Stimulated activated CD4-positive, alpha-beta T cell treated with anti-CD3 and anti-CD28 coated beads, Interleukin-2, amount 100 ng/mL, for 4 hours (primary cell): ENCODE data around the gene RADX.
A peak's percentile ranks its signal among the peaks of the same experiment; 100 is the strongest.
"Not testable (repeated sequence)": the region's sequence is repeated elsewhere in the genome, so short reads cannot be mapped to it uniquely, and the experiment has no call there.

Experiments
- DNase-seq: peaks from one replicate; pipeline ENCODE4 v3.0.0-alpha.2; 2020; ENCODE audit warnings: low read depth

Gene RADX

GRCh38 chrX:106611679-106612392 is at the start of gene RADX:
Gene RADX, plus strand, starts transcription at chrX:106611978. Its CDS starts 103 bp downstream, at chrX:106612081.
- peak; percentile 81 for DNase-seq

GRCh38 chrX:106564986-106565385 is 46.8 kb upstream of the RADX start:
- no peak for DNase-seq

GRCh38 chrX:106566362-106566761 is 45.4 kb upstream of the RADX start:
- DNase-seq: no peak

GRCh38 chrX:106581856-106582255 is 29.9 kb upstream of the RADX start:
- no peak for DNase-seq

DNA sequence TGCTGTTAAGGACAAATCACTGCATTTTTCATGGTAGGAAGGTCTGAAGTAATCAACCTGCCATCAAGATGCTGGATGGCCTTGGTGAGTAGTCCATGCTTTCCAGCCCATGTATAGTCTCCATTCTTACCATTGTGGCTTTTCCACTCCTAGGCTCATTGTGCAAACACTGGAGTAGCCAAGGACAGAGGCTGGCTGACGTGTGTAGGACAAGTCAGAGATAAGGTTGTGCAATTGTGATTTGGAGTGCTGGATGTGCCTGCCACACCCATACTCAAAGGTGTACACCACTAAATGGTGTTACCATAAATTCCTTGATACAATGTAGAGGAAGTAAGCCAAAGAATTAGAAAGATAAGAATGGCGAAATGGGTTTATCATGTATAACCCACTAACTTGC is 26.3 kb upstream of the RADX start:
- DNase-seq: no peak

DNA sequence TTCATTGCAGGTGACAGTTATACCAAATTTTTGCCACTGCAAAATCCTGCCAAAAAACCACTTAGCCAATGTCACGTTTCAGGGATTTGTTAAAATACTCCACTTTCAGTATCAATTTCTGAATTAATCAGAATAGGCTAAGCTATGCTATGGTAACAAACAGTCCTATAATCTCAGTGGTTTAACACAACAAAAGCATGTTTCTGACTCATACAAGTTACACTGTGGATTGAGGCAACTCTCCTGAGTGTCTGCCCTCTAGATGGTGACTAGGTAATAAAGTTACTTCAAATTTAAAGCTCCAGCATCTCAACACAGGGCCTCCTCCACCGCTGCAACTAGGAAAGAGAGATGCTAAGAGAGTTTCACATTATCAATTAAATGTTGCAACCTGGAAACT is 23.0 kb upstream of the RADX start:
- DNase-seq: no peak

DNA sequence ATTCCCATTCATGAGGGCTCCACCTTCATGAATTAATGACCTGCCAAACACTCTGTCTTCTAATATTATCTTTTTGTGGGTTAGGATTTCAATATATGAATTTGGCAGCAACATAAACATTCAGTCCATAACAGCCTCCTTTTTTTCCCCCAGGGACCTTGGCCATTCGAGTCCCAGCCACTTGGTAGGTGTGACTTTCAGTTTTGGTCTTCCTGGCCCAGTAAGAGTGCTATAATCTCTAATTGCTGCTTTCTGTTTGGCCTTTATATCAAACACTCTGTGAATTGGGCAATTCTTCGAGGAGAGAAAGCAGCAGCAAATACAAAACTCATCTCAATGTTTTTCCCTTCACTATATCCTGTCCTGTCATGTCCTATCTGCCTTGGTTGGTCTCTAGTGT is 12.4 kb upstream of the RADX start:
- DNase-seq: no peak

GRCh38 chrX:106606571-106606970 is 5.2 kb upstream of the RADX start:
- no peak for DNase-seq

DNA sequence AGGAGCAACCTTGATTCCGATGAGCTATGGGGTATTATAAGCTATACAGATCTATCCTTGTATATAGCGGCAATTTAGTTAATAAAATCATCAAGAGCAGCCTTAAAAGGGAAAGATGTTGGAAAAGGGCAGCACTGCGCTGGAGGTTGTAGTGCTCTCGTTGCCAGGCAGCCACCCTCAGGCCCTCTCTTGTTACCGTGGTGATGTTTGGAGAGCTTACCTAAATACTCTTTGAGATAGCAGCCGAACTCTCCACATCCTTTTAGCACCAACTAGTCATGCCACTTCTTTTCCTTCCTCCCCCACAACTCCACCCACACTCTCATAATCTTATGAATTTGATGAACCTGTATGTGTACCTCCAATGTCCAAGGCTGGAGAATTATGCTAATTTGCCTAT is 3.8 kb upstream of the RADX start:
- no peak for DNase-seq

DNA sequence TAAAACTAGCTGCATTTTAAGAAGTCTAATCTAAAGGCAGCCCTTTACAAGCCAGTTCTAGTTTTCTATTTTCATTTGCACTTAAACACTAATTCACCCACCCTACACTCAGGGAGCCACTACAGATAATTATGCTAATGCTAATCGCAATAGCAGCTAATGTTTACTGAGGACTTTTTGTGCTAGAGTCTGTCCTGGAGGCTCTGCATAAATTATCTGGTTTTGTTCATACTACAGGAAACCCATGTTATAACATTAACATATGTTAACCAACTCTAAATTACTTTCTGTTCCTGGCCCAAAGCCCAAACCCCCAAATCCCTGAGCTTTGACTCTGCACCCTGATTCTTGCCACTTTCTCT is 480 bp upstream of the RADX start:
- no peak for DNase-seq

DNA sequence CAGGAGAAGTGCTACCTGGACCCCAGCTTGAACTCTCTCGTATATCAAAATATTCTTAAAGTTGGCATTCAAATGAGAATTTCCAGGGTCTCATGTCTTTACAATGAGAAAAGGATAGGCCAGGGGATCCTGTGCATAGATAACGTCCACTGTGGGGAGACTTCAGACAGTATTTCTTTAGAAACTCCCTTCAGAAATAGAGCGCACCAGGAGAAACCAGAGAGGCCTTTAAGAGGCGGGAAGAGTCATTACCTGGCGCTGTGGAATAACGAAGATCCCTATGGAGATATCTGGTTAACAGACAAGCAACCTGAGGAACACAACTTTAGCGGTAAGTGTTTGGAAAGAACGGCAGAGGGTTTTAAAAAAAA is 600 bp downstream of the RADX start:
- DNase-seq: no peak

DNA sequence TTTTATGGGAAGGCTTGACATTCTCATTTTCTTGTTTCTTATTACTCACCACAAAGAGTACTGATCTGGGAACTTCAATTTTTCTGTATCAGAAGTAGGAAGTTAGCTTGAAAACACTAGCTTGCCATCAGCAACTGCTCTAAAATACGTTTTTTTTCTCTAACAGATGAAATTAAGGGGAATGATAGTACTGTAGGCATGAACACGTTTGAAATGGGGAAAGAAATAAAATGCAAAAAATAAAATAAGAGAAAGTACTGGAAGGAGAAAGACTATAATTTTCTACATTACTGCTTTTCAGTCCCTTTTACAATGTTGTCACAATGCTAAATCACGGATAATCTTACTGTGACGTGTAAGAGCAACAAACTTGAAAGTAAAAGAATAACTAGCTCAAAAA is 1.5 kb downstream of the RADX start:
- DNase-seq: no peak

GRCh38 chrX:106615041-106615440 is 3.3 kb downstream of the RADX start:
- no peak for DNase-seq

DNA sequence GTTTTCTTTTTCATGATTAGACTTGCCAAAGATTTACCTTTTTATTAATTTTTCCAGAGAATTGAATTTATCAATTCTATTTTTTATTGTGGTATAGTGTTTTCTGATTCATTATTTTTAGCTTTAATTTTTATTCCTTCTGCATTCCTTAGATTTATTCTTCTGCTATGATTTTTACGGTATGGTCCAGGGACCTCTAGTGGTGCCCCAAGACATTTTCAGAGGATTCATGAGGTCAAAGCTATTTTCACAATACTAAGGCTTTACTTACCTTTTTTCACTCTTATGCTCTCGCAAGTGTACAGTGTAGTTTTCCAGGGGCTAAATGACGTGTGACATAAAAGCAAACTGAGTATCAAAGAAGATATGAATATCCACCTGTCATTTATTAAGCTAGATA is 8.0 kb downstream of the RADX start:
- no peak for DNase-seq

- DNase-seq: no peak
Measured at GRCh38 chrX:106621836-106622235, 10.1 kb downstream of the RADX start.

GRCh38 chrX:106626789-106627188 is 15.0 kb downstream of the RADX start:
- no peak for DNase-seq

- DNase-seq: no peak
Measured at GRCh38 chrX:106631615-106632014, 19.8 kb downstream of the RADX start.

DNA sequence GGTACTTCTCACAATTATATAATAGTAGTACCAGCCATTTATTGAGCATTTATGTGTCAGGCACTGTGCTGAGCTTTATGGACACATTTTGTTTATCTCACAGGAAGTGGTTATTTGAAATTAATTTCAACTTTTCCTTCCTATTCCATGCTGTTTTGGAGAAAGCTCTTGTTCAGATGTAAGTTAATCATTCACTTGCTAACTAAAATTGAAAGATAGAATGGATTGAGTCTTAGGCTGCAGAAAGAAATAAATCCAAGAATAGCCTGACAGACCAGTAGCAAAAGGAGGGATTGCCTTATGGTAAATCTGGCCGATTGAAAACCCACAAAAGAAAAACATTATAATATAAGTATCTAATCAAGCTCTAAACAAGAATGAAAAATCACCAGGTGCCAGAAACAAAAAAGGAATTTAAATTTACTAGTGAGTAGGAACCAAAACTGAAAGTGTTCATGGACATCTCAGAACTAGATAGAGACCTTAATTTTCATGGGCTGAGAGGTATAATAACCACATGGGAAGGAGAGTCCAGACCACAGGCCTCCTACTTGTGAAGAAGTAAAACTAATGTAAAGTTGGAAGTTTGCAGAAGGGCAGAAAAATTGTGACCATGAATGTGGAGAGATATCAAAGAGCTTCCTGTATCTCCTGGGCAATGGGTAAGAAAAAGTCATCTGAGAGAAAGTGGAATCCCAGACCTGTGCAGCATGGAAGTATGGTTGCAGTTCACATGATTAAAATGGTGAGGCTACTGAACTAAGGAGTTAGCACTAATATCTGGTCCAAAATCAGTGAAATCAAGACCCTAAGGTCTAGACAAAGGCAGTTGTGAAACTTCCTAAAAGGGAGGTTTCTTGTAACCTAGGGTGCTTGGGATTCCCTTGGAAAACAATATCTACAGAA is 38.0 kb downstream of the RADX start:
- DNase-seq: no peak

- DNase-seq: not testable (repeated sequence)
Measured at GRCh38 chrX:106653625-106654024, 41.8 kb downstream of the RADX start.

DNA sequence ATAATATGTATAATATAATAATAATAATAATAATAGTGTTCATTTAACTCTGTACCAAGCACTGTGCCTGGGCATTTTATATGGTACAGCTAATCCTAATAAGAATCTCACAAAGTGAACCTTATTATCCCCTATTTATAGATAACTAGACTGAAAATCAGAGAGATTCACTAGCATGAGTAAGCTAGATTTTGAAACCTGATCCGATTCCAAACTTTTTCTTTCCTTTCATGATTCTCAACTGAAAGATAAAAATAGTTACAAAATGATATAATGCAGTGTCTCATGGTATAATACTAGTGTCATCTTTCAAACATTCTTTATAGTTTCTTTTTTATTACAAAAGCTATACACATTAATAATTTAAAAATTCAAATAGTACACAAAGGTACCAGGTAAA is 58.9 kb downstream of the RADX start:
- DNase-seq: no peak

DNA sequence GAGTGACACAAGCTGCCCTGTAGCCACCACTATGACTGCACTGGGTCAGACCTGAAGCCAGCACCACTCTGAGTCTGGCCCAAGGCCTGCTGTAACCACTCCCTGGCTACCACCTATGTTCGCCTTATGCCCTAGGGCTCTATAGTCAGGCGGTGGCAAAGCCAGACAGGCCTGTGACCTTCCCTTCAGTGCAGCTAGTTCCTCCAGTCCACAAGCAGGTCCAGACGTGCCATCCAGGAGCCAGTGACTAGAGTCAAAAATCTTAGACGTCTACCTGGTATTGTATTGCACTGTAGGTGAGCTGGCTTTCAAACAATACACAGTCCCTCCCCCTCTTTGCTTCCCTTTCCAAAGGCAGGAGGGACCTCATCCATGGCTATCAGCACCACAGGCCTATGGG is 60.7 kb downstream of the RADX start:
- DNase-seq: no peak

DNA sequence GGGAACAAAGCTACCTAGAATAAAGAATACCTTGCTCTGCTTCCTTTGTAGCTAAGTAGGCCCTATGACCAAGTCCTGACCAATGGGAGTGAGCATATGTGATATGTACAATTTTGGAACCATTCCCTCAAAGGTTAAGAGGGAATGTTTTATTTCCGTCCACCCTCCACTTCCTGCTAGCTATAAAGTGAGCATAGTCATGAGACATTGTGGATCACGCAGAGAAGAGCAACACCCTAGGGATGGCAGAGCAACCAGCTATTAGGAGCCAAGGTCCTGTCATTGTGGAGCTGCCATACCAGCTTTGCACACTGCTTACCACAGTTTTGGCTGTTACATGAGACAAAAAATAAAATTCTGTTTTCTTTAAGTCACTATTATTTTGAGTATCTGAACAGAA is 68.9 kb downstream of the RADX start:
- DNase-seq: no peak

- no peak for DNase-seq
Measured at GRCh38 chrX:106684207-106684606, 72.4 kb downstream of the RADX start.
